HG02759 (cell line): ENCODE measurements around the gene NUBPL.

Experiments used
- ATAC-seq: cut with Tn5 transposase; IDR thresholded peaks from one replicate; pipeline ENCODE4 v1.9.1; 2021; ENCODE audit warnings: mild to moderate bottlenecking, moderate library complexity; ENCODE audit not compliant: unreplicated experiment

NUBPL gene

DNA sequence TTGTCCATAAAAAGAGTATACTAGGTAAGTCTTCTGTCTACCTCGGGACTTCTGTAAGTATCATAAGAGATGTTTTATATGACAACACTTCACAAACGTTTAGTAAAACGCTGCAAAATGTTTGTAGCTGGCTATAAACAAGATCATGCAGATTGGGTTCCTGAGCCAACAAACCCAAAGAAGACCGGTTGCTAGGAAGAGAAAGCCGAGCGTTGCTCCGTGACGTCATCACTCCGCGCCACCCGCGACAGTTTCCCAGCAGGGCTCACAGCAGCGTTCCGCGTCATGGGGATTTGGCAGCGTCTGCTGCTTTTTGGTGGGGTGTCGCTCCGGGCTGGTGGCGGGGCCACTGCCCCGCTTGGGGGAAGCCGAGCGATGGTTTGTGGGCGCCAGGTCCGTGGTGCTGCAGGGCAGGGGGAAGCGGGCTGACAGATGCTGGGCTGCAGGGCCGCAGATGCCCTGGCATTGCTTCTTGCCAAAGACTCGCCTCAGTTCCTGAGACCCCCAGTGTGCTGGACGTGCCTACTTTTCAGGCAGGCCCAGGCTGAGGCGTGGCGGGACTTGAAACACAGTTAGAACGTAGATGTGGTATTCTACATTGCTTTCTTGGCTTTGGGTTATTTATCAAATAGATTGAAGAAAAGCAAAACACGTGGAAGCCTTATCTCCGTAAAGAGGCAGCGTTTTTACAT is at the start of gene NUBPL:
Gene NUBPL, plus strand, starts transcription at position 250 of the 692 bp plus-strand sequence. Its CDS starts 36 bp downstream, at position 286.
- peak; percentile 98 for ATAC-seq

DNA sequence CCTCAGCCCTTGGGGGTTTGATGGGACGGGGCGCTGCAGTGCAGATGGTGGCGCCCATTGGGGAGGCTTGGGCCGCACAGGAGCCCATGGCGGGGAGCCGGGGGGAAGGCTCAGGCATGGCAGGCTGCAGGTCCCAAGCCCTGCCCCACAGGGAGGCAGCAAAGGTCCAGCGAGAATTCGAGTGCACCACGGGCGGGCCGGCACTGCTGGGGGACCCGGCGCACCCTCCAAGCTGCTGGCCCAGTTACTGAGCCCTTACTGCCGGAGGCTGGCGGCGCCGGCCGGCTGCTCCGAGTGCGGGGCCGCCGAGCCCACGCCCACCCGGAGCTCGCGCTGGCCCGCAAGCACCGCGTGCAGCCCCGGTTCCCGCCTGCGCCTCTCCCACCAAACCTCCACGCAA is 34.1 kb upstream of the NUBPL start:
- no peak for ATAC-seq

- ATAC-seq, result no peak
Measured at GRCh38 chr14:31527546-31527945, 33.7 kb upstream of the NUBPL start.

GRCh38 chr14:31529053-31529452 is 32.2 kb upstream of the NUBPL start:
- no peak for ATAC-seq

GRCh38 chr14:31530136-31530535 is 31.1 kb upstream of the NUBPL start:
- no peak for ATAC-seq

DNA sequence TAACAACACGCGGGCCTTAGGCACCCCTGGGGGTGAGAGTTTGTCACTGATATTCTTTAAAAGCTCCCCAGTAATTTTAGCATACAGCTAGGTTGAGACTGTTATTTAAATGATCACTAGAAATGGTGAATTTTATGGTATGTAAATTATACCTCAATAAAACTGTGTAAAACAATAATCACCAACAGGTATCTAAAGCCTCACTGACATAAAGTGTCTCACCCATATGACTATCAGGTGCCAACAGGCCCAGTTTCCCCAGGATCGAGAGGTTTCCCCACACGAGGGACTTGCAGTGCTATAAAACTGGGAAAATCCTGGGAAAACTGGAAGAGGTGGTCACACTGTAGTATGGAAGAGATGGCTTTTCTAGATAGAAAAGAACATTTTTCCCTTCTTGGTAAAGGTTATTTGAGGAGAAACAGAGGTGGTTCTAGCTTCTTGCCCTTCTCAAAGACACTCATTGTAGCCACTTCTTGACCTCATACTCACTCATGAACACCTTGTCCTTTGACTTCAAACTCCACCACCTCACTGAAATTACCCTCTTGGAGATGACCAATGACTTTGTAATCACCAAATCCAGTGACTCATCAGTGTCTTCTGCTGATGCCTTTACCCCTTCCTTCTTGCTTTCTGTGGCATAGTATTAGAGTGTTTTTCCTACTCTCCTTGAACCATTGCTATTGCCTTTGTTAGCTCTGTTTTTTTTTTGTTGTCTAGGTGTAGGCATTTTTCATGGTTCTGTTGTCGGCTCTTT is 24.8 kb upstream of the NUBPL start:
- ATAC-seq, result no peak

DNA sequence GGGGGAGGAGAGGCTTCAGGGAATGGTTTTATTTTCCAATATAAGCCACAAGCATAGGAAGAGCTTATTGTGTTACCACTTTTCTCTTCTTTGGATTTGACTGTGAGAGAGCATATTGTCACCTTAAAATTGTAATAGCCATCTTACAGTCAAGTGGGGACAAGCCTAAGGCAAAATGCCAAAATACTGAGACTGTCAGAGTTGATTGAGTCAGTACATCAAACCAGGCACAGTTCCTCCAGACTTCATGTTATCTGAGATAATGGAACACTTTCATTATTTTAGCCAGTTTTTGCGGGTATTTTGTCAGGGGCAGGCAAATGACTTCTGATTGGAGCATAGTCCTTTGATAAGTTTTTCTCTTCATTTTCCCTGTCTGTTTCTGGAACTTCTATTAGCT is 19.5 kb upstream of the NUBPL start:
- ATAC-seq, result no peak

DNA sequence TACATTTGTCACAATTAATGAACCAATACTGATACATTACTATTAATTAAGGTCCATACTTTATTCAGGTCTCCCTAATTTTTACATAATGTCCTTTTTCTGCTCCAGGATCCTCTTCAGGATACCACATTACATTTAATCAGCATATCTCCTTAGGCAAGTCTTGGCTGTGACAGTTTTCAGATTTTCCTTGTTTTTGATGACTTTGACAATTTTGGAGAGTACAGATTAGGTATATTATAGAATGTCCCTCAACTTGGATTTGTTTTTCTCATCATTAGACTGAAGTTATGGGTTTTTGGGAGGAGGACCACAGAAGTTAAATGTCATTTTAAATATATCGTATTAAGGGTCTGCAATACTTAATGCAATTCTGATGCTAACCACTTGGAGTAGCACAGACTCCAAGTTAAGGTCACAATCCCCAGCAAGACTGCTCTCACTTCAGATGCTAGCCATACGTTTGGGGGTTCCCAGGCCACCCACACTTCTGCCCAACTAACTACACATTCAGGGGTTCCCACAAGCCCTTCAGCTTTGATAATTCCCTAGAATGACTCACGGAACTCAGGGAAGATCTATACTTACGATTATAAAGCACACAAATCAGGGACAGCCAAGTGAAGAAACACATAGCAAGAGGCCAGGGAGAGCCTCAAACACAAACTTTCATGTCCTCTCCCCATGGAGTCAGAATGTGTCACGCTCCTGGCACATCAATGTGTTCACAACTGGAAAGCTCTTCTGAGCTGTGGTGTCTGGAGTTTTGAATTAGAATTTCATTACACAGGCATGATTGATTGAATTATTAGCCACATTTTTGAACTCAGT is 17.0 kb upstream of the NUBPL start:
- ATAC-seq, result no peak

- ATAC-seq, result no peak
Measured at GRCh38 chr14:31544816-31545215, 16.4 kb upstream of the NUBPL start.

DNA sequence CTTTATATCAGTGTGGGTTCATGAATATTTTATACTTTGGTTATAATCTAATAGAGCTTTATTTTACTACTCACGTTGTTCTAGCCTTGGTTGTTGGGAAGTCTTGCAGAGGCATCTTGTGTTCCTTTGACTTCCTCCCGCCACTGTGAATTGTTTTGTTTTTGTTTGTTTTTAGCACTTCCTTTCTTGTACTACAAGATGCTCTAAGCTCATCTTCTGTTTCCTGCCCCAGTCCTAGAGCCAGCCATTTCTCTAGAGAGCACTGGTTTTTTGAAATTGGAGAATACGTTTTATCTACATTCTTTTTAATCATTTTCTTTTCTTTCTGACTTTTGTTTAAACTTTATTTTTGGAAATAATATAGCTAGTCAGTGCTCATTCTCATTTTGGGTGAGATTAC is 15.9 kb upstream of the NUBPL start:
- no peak for ATAC-seq

- no peak for ATAC-seq
Measured at GRCh38 chr14:31549817-31550216, 11.4 kb upstream of the NUBPL start.

GRCh38 chr14:31550589-31550988 is 10.6 kb upstream of the NUBPL start:
- no peak for ATAC-seq

GRCh38 chr14:31556191-31556590 is 5.0 kb upstream of the NUBPL start:
- ATAC-seq, result no peak

DNA sequence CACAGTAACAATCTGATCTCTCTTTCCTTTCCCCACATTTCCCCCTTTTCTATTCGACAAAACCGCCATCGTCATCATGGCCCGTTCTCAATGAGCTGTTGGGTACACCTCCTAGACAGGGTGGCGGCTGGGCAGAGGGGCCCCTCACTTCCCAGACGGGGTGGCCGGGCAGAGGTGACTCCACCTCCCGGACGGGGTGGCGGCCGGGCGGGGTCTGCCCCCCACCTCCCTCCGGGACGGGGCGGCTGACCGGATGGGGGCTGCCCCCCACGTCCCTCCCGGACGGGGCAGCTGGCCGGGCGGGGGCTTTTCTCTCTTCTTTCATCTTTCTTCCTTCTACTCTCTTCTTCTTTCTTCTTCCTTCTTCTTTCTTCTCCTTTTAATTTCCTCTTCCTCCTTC is 1.3 kb upstream of the NUBPL start:
- no peak for ATAC-seq

DNA sequence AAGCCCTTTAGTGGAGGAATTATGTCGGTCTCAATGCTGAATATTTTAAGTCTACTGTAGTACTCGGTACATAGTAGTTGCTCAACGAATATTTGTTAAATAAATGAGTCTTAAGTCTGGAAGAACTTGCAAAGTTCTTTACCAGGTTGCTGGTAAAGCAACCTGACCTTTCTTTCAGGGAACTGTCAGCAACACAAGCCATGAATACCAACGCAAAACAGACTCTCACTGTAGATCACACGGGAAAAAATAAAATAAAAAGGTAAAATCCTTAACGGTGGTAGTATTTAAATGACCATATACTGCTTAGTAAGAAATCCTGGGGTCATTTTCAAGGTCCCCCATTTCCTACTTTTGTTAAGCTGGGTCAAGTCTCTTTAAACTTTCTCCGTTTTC is 447 bp upstream of the NUBPL start:
- ATAC-seq, result peak; percentile 14

DNA sequence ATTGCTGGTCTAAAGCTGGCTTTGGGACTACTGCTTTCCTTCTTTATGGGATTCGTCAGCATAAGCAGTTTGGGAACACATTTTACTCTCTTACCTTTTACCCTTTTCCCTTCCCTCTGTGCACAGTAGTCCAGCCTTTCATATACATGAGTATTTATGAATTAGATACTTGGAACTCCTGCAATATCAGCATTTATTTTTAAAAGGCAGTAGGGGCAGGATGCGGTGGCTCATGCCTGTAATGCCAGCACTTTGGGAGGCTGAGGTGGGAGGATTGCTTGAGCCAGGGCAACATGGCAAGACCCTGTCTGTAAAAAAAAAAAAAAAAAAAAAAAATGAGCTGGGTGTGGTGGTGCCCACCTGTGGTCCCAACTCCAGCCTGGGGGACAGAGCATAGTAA is 3.0 kb downstream of the NUBPL start:
- no peak for ATAC-seq

DNA sequence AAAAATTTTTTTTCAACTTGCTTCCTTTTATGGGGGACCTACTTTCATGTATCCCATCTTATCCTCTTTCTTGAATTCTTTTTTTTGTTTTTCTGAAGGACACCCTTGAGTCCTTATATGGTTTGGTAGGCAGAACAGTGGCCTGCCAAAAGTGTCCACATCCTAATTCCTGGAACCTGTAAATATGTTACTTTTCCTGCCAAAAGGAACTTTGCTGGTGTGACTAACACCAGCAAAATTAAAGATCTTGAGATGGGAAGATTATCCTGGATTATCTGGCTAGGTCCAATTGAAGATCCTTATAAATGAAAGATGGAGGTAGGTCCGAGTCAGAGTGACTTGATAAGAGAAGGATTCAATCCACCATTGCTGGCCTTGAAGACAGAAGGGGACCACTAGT is 5.3 kb downstream of the NUBPL start:
- no peak for ATAC-seq

DNA sequence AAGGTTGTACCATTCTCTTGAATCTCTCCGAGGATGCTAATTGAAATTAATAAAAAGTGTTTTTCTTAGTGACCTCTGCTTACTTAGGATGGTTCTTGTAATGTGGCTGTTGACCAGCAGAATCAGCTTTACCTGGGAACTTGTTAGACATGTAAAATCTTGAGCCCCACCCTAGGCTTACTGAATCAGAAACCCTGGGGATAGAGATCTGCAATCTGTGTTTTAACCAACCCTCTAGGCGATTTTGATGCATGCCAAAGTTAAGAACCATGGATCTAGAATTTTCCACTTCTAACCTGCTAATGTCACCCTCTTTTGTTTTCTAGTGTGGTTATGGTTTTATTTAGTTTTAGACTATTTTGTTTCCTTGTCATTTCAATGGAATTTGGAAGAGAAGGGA is 6.5 kb downstream of the NUBPL start:
- no peak for ATAC-seq

- ATAC-seq, result no peak
Measured at GRCh38 chr14:31568161-31568560, 7.0 kb downstream of the NUBPL start.

DNA sequence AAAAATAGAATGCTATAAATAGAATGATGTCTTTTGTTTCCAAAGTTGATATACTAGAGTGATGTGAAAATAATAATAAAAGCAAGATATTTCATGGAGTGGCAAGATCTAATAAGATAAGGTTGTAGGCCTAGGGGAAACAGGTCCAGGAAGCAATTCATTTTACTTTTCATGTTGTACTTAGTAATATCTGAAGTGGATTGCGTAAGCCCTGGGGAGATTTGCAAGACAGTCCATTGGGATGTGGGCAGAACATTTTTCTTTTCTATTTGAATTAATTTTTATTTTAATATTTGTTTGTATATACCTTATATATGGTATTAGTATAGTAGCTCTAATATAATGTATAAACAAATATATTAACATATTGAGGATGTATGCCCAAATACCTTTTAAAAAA is 7.5 kb downstream of the NUBPL start:
- ATAC-seq, result no peak

- ATAC-seq, result no peak
Measured at GRCh38 chr14:31572955-31573354, 11.8 kb downstream of the NUBPL start.

DNA sequence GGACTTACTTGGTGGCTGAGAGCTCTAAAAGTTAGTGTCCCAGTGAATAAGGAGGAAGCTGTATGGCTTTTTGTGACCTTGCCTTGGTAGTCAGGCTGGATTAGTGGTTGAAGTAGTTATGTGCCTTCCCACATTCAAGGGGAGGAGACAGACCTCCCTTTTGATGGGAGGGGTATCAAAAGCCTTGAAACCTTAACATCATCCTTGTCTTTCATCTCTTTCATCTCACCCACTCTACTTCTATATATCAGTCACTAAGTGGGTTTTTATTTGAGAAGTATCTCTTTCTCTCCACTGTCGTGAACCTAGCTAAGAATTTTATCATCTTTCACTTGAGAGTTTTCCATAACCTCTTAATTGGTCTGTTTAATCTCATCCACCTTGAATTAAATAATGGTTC is 15.7 kb downstream of the NUBPL start:
- no peak for ATAC-seq
